ENCODE measurements around the gene SPDYE6.
"Not testable (repeated sequence)": the region's sequence is repeated elsewhere in the genome, so short reads cannot be mapped to it uniquely, and the experiment has no call there.

SPDYE6 gene

GRCh38 chr7:102303669-102304422, 52.4 kb downstream of the SPDYE6 start:
- Histone ChIP-seq H3K4me2 (ENCODE audit: low read length) (no peak overlapping the region), H3K27ac (ENCODE audit: low read length) (no peak overlapping the region), H2AFZ (ENCODE audit: low read depth, low read length) (no peak overlapping the region), H3K79me2 (ENCODE audit: low read length) (no peaks in the 10 kb centered on the region), H3K4me1 (ENCODE audit: low read length) (peaks cover 24% of the 10 kb centered on the region), H3K9me3 (ENCODE audit: insufficient read depth, low read length) (peaks cover 6% of the 10 kb centered on the region; the same call in 1 of the 2 replicates), H4K20me1 (ENCODE audit: insufficient read depth, low read length) (no peaks in the 10 kb centered on the region), H3K9ac (ENCODE audit: low read length) (no peak overlapping the region), H3K4me3 (ENCODE audit: low read length) (no peak overlapping the region), H3K27me3 (ENCODE audit: low read depth, low read length) (no peaks in the 10 kb centered on the region), H3K36me3 (replicated peaks; ENCODE audit: low read depth, low read length) (no peaks in the 10 kb centered on the region)
- TF ChIP-seq CTCF (IDR thresholded peaks at IDR 0.05; ENCODE audit: low read depth, low read length): no peak
- no peak for TF ChIP-seq EZH2phosphoT487 (IDR thresholded peaks at IDR 0.05; ENCODE audit: low read depth)

- Histone ChIP-seq H3K4me1 (ENCODE audit: low read length) (peaks cover 9% of the 10 kb centered on the region), H3K4me2 (ENCODE audit: low read length) (no peak overlapping the region), H3K27me3 (ENCODE audit: low read depth, low read length) (no peaks in the 10 kb centered on the region), H3K27ac (ENCODE audit: low read length) (no peak overlapping the region), H3K79me2 (ENCODE audit: low read length) (no peaks in the 10 kb centered on the region), H3K36me3 (replicated peaks; ENCODE audit: low read depth, low read length) (no peaks in the 10 kb centered on the region), H4K20me1 (ENCODE audit: insufficient read depth, low read length) (no peaks in the 10 kb centered on the region), H3K9me3 (ENCODE audit: insufficient read depth, low read length) (peaks cover 6% of the 10 kb centered on the region; the same call in 1 of the 2 replicates), H3K9ac (ENCODE audit: low read length) (no peak overlapping the region), H2AFZ (ENCODE audit: low read depth, low read length) (no peak overlapping the region), H3K4me3 (ENCODE audit: low read length) (no peak overlapping the region)
- TF ChIP-seq CTCF (IDR thresholded peaks at IDR 0.05; ENCODE audit: low read depth, low read length) (no peak), EZH2phosphoT487 (IDR thresholded peaks at IDR 0.05; ENCODE audit: low read depth) (no peak)
These were observed 54.2 kb downstream of the SPDYE6 start for GRCh38 chr7:102302025-102302424.

- not testable (repeated sequence) for H3K27ac ChIP-seq (ENCODE audit: low read length); H3K4me2 ChIP-seq (ENCODE audit: low read length); H4K20me1 ChIP-seq (ENCODE audit: insufficient read depth, low read length); H2AFZ ChIP-seq (ENCODE audit: low read depth, low read length); H3K36me3 ChIP-seq (replicated peaks; ENCODE audit: low read depth, low read length); H3K27me3 ChIP-seq (ENCODE audit: low read depth, low read length); H3K9me3 ChIP-seq (ENCODE audit: insufficient read depth, low read length); H3K4me3 ChIP-seq (ENCODE audit: low read length); H3K79me2 ChIP-seq (ENCODE audit: low read length); H3K4me1 ChIP-seq (ENCODE audit: low read length); H3K9ac ChIP-seq (ENCODE audit: low read length)
These were observed 54.9 kb downstream of the SPDYE6 start for GRCh38 chr7:102301367-102301766.

GRCh38 chr7:102300643-102301221, 55.5 kb downstream of the SPDYE6 start:
- Histone ChIP-seq H3K9ac (ENCODE audit: low read length) (no peak overlapping the region), H3K9me3 (ENCODE audit: insufficient read depth, low read length) (no peaks in the 10 kb centered on the region), H3K4me3 (ENCODE audit: low read length) (no peak overlapping the region), H4K20me1 (ENCODE audit: insufficient read depth, low read length) (no peaks in the 10 kb centered on the region), H3K27me3 (ENCODE audit: low read depth, low read length) (no peaks in the 10 kb centered on the region), H3K79me2 (ENCODE audit: low read length) (no peaks in the 10 kb centered on the region), H3K36me3 (replicated peaks; ENCODE audit: low read depth, low read length) (no peaks in the 10 kb centered on the region), H3K27ac (ENCODE audit: low read length) (no peak overlapping the region), H2AFZ (ENCODE audit: low read depth, low read length) (no peak overlapping the region), H3K4me1 (ENCODE audit: low read length) (peaks cover 5% of the 10 kb centered on the region), H3K4me2 (ENCODE audit: low read length) (no peak overlapping the region)
- TF ChIP-seq EZH2phosphoT487 (IDR thresholded peaks at IDR 0.05; ENCODE audit: low read depth): no peak
- TF ChIP-seq CTCF (IDR thresholded peaks at IDR 0.05; ENCODE audit: low read depth, low read length): no peak

All from OCI-LY3 (cell line).